SH-SY5Y (cell line): Measurements from ENCODE around the gene MIEF1.

Source experiments
- GATA2 ChIP-seq: IDR thresholded peaks from 2 replicates; pipeline ENCODE4 v1.6.1; 2011; ENCODE audit warnings: mild to moderate bottlenecking, low read depth, low read length
- GATA3 ChIP-seq: IDR thresholded peaks from 2 replicates; pipeline ENCODE4 v1.6.1; 2011; ENCODE audit warnings: low read depth, mild to moderate bottlenecking, low read length, moderate library complexity

DNA sequence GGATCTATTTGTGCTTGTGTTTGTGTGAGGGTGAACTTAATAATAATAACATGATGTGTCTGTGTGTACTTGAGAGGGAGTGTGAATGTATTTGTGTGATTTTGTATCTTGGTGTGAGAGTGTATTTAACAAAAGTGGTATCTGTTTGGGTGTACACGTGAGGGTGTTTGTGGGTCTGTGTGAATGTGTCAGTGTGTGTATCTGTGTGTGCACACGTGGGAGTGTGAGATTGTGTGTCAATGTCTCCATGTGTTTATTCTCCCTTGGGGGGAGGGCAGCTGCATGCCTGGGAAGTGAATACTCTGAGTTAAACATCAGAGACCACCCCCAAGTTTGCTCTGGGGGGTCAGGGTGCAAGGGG lies 45.5 kb downstream of the MIEF1 start:
- TF ChIP-seq GATA3, result no peak
- TF ChIP-seq GATA2, result no peak
